Kidney (tissue), 14 donors: ENCODE results near the gene MEGF6. TPM values are rescaled to one million over a fixed set of nuclear protein-coding genes. Genes with fewer than 3 reads are reported as not detected.

ENCODE experiments used
- DNase-seq, 5 donors: peaks; one replicate each; pipeline ENCODE4 v3.0.0-alpha.2; 2013 to 2020
- FAIRE-seq: peaks from 2 replicates; lab custom pipeline; 2012; peaks lifted over from hg19 to GRCh38; lab: Jason Lieb, UNC
- H3K27ac ChIP-seq, 2 donors: one replicate each; pipeline ENCODE4 v1.7.0; 2013; ENCODE audit warnings: low read depth in 2 of 2, low read length in 2 of 2, inconsistent platforms in 1 of 2
- H3K27me3 ChIP-seq: one replicate; pipeline ENCODE4 v1.7.1; 2013; ENCODE audit warnings: low read length, inconsistent platforms; ENCODE audit not compliant: control insufficient read depth, insufficient read depth
- H3K36me3 ChIP-seq, 3 donors: one replicate each; pipeline versions ENCODE4 v1.7.0 to v1.7.1; 2013; ENCODE audit warnings: low read length in 3 of 3, control low read depth in 1 of 3, inconsistent platforms in 1 of 3; ENCODE audit not compliant: insufficient read depth in 3 of 3, control insufficient read depth in 2 of 3
- H3K4me1 ChIP-seq, 3 donors: one replicate each; pipeline versions ENCODE4 v1.7.0 to v1.7.1; 2013; ENCODE audit warnings: low read length in 3 of 3, inconsistent platforms in 1 of 3, low read depth in 1 of 3; ENCODE audit not compliant: control insufficient read depth in 2 of 3, insufficient read depth in 2 of 3
- H3K4me3 ChIP-seq, 3 donors: one replicate each; pipeline versions ENCODE4 v1.7.0 to v1.8.1; 2013; ENCODE audit warnings: low read length in 3 of 3, control low read depth in 1 of 3, inconsistent platforms in 1 of 3
- H3K9ac ChIP-seq, 3 donors: one replicate each; pipeline versions ENCODE4 v1.7.0 to v1.7.1; 2013; ENCODE audit warnings: low read length in 3 of 3, control low read depth in 1 of 3, inconsistent platforms in 1 of 3
- H3K9me3 ChIP-seq, 3 donors: one replicate each; pipeline versions ENCODE4 v1.7.0 to v1.7.1; 2013; ENCODE audit warnings: low read length in 3 of 3, control low read depth in 1 of 3, inconsistent platforms in 1 of 3; ENCODE audit not compliant: control insufficient read depth in 2 of 3, insufficient read depth in 1 of 3
- intact Hi-C: fragments of 100-400 bp; cut with DNase I; formaldehyde crosslinking; loops from one replicate; pipeline ENCODE4 v1.11.1; 2022
- polyA plus RNA-seq: library from polyadenylated mRNA; stranded (reverse); fragments of 350-450 nt; fragmentation: Illumina TruSeq; extraction: RNeasy Lipid Tissue Mini Kit (QIAGEN cat#74804); gene quantifications from one replicate; pipeline ENCODE4 v1.2.3, GENCODE V29; 2014; ENCODE audit warnings: low read depth, low replicate concordance; ENCODE audit not compliant: insufficient read depth
- total RNA-seq: library from RNA; stranded (reverse); fragmentation: NEBNext Ultra II Directional; extraction: Animal tissue kit (Norgen Biotek cat#: 25700); gene quantifications from one replicate; pipeline ENCODE4 v1.2.1, GENCODE V29; 2021
- TF ChIP-seq, protein P1 (sequence below): IDR thresholded peaks from 3 replicates; pipeline ENCODE4 v1.5.1; 2012; ENCODE audit warnings: mild to moderate bottlenecking, moderate library complexity, borderline replicate concordance; ENCODE audit not compliant: insufficient read depth; ENCODE audit errors: extremely low read depth
- donor health status: control.
- donor health status: control.
- donor health status: control.
- donor health status: control.
- donor health status: control.
- donor health status: DM: yes; HTN: yes; CAD: no.
- donor health status: Normal renal cell carcinoma (clear cell type).

Gene MEGF6
- total and polyA plus RNA-seq, 2 donors from 2014 or later, result 2.8 to 10.9 TPM

DNA sequence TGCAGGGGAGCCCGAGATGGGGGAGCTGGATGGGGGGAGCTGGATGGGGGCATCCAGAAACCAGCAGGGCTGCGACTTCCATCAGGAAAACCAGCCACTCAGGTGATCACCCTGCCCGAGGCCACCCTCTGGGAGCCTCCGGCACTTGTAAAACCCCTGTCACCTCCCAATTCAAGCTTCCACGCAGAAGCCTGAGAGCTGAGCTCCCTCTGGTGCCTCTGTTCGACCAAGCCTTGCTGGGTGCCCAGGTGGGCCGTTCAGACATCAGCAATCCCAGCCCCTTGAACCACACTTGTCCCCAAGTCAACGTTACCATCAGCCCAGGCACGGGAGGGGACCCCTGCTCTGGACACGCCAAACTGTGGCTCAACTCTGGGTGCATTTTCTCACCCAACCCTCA is 59.6 kb downstream of the MEGF6 start:
- no peak overlapping the region for H3K9ac ChIP-seq
- peaks cover 0 to 3% (median 0%) of the 10 kb centered on the region in 3 donors for H3K4me1 ChIP-seq
- no peaks in the 10 kb centered on the region for H3K9me3 ChIP-seq
- intact Hi-C loops, result no loop called here
- no peak overlapping the region for H3K4me3 ChIP-seq
- no peak for DNase-seq
- no peak for FAIRE-seq
- no peak overlapping the region for H3K27ac ChIP-seq
- H3K27me3 ChIP-seq, result no peaks in the 10 kb centered on the region
- TF ChIP-seq, protein P1, sequence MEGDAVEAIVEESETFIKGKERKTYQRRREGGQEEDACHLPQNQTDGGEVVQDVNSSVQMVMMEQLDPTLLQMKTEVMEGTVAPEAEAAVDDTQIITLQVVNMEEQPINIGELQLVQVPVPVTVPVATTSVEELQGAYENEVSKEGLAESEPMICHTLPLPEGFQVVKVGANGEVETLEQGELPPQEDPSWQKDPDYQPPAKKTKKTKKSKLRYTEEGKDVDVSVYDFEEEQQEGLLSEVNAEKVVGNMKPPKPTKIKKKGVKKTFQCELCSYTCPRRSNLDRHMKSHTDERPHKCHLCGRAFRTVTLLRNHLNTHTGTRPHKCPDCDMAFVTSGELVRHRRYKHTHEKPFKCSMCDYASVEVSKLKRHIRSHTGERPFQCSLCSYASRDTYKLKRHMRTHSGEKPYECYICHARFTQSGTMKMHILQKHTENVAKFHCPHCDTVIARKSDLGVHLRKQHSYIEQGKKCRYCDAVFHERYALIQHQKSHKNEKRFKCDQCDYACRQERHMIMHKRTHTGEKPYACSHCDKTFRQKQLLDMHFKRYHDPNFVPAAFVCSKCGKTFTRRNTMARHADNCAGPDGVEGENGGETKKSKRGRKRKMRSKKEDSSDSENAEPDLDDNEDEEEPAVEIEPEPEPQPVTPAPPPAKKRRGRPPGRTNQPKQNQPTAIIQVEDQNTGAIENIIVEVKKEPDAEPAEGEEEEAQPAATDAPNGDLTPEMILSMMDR, result no peak
- H3K36me3 ChIP-seq, result no peaks in the 10 kb centered on the region

DNA sequence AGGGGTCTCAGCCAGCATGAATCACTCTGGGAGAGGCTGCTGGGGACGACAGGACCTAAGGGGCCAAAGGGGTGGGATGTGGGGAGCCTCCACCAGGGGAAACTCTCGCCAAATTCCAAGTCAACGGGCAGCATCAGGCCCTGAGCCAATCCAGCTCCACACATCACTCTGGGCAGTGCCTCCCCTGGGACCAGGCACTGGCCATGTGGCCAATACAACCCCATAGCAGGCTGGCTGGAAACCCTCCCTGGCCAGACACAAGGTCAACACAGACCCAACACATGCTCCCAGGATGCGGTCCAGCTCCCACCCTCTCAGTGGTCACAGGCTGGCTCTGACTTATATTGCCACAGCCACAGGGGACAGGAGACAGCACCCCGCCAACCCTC is 60.0 kb downstream of the MEGF6 start:
- FAIRE-seq (no peak), DNase-seq (no peak)
- no peaks in the 10 kb centered on the region for H3K36me3 ChIP-seq
- H3K9ac ChIP-seq, result no peak overlapping the region
- H3K27ac ChIP-seq, result no peak overlapping the region
- H3K9me3 ChIP-seq, result no peaks in the 10 kb centered on the region
- no peak overlapping the region for H3K4me3 ChIP-seq
- intact Hi-C loops, result no loop called here
- no peaks in the 10 kb centered on the region for H3K27me3 ChIP-seq
- peaks cover 0 to 3% (median 0%) of the 10 kb centered on the region in 3 donors for H3K4me1 ChIP-seq
- TF ChIP-seq, protein P1, result no peak

- peaks cover 0 to 3% (median 0%) of the 10 kb centered on the region in 3 donors for H3K4me1 ChIP-seq
- DNase-seq (no peak), FAIRE-seq (no peak)
- H3K4me3 ChIP-seq, result no peak overlapping the region
- no peak overlapping the region for H3K27ac ChIP-seq
- TF ChIP-seq, protein P1, result no peak
- H3K36me3 ChIP-seq, result no peaks in the 10 kb centered on the region
- no peaks in the 10 kb centered on the region for H3K27me3 ChIP-seq
- H3K9ac ChIP-seq, result no peak overlapping the region
- intact Hi-C loops, result no loop called here
- no peaks in the 10 kb centered on the region for H3K9me3 ChIP-seq
Measured at GRCh38 chr1:3550511-3551289, 60.6 kb downstream of the MEGF6 start.
